Vagina (tissue), 2 donors: ENCODE results near the gene PSMB8. TPM values are rescaled to one million over a fixed set of nuclear protein-coding genes. Genes with fewer than 3 reads are reported as not detected.

Source experiments
- DNase-seq, 2 donors: peaks; one replicate each; pipeline ENCODE4 v3.0.0-alpha.2; 2017; ENCODE audit errors: extremely low spot score in 2 of 2
- H3K27ac ChIP-seq: fragments of 200-600 bp; sonication (generic); one replicate; pipeline ENCODE4 v1.5.1; 2019
- H3K27me3 ChIP-seq: fragments of 200-600 bp; sonication (generic); one replicate; pipeline ENCODE4 v1.5.1; 2019
- H3K36me3 ChIP-seq, 2 donors: fragments of 200-600 bp; sonication (generic); one replicate each; pipeline ENCODE4 v1.5.1; 2017 to 2019
- H3K4me1 ChIP-seq: fragments of 200-600 bp; sonication (generic); one replicate; pipeline ENCODE4 v1.5.1; 2019
- H3K4me3 ChIP-seq, 2 donors: fragments of 200-600 bp; sonication (generic); 1 replicate in 1 of 2; 2 replicates in 1 of 2; pipeline ENCODE4 v1.5.1; 2016 to 2019
- H3K9me3 ChIP-seq: fragments of 200-600 bp; sonication (generic); one replicate; pipeline ENCODE4 v1.5.1; 2019
- CTCF ChIP-seq, 3 experiments: fragments of 450-650 bp in 2 of 3; fragments of 200-600 bp in 1 of 3; sonication (generic) in 1 of 3; IDR thresholded peaks; one replicate each; pipeline ENCODE4 v1.5.1; 2017 to 2019; ENCODE audit warnings: antibody characterized with exemption in 3 of 3, mild to moderate bottlenecking in 2 of 3, moderate library complexity in 2 of 3
- POLR2A ChIP-seq, 2 donors: fragments of 450-650 bp; IDR thresholded peaks; one replicate each; pipeline ENCODE4 v1.6.1; 2017; ENCODE audit warnings: antibody characterized with exemption in 2 of 2, mild to moderate bottlenecking in 2 of 2, moderate library complexity in 2 of 2
- POLR2AphosphoS5 ChIP-seq, 2 donors: sonication (generic); formaldehyde crosslinking; IDR thresholded peaks; one replicate each; pipeline ENCODE4 v1.9.0; 2017; ENCODE audit warnings: antibody characterized with exemption in 2 of 2, mild to moderate bottlenecking in 2 of 2, low read depth in 1 of 2; ENCODE audit not compliant: insufficient read depth in 1 of 2
- intact Hi-C: fragments of 100-400 bp; cut with DNase I; formaldehyde crosslinking; loops from one replicate; pipeline ENCODE4 v1.15.1; 2023
- total RNA-seq: library from RNA; depleted of rRNA; stranded (reverse); fragments of >200 nt; gene quantifications from one replicate; pipeline ENCODE4 v1.2.3, GENCODE V29; 2016

PSMB8 gene
- total RNA-seq, 1 donor from 2014 or later = 31.9 TPM

GRCh38 chr6:32838114-32838958 lies 5.5 kb downstream of the PSMB8 start, which contains the start of gene TAP2:
TAP2 (minus strand) TSS chr6:32838739; CDS start chr6:32838233, 506 bp downstream.
- peaks cover 0 to 19% of the 10 kb centered on the region in 2 donors for H3K36me3 ChIP-seq
- H3K4me3 ChIP-seq = peak within 1 kb of the TSS; percentile 59 to 70
- TF ChIP-seq POLR2A (IDR thresholded peaks at IDR 0.05) (peak in 1 of 2 donors; percentile 44), CTCF (IDR thresholded peaks at IDR 0.05) (peak; percentile 86 to 98 (median 97)), POLR2AphosphoS5 (IDR thresholded peaks at IDR 0.05; ENCODE audit: insufficient read depth in 1 of 2, low read depth in 1 of 2) (peak; percentile 88 to 90)
- intact Hi-C loops = no loop called here
- H3K27ac ChIP-seq = peak within 1 kb of the TSS; percentile 92
- no peaks in the 10 kb centered on the region for H3K27me3 ChIP-seq
- H3K9me3 ChIP-seq = no peaks in the 10 kb centered on the region
- no peak for DNase-seq
- H3K4me1 ChIP-seq = peaks cover 34% of the 10 kb centered on the region

GRCh38 chr6:32837651-32838113 lies 6.2 kb downstream of the PSMB8 start:
- Histone ChIP-seq H3K9me3 (no peaks in the 10 kb centered on the region), H3K27ac (peak overlapping the region; percentile 92), H3K27me3 (no peaks in the 10 kb centered on the region), H3K4me1 (peaks cover 27% of the 10 kb centered on the region), H3K4me3 (peak overlapping the region; percentile 59 to 70), H3K36me3 (peaks cover 0 to 19% of the 10 kb centered on the region in 2 donors)
- TF ChIP-seq POLR2A (IDR thresholded peaks at IDR 0.05) (no peak), CTCF (IDR thresholded peaks at IDR 0.05) (no peak), POLR2AphosphoS5 (IDR thresholded peaks at IDR 0.05; ENCODE audit: insufficient read depth in 1 of 2, low read depth in 1 of 2) (no peak)
- no peak for DNase-seq
- intact Hi-C loops = no loop called here

- peaks cover 19% of the 10 kb centered on the region for H3K4me1 ChIP-seq
Observed at GRCh38 chr6:32836873-32837272, 7.0 kb downstream of the PSMB8 start.

GRCh38 chr6:32835167-32835893 lies 8.5 kb downstream of the PSMB8 start:
- Histone ChIP-seq H3K27me3 (no peaks in the 10 kb centered on the region), H3K9me3 (no peaks in the 10 kb centered on the region), H3K4me3 (no peak overlapping the region), H3K36me3 (peaks cover 0 to 31% of the 10 kb centered on the region in 2 donors), H3K4me1 (peaks cover 18% of the 10 kb centered on the region), H3K27ac (no peak overlapping the region)
- intact Hi-C loops = no loop called here
- no peak for TF ChIP-seq POLR2AphosphoS5 (IDR thresholded peaks at IDR 0.05; ENCODE audit: insufficient read depth in 1 of 2, low read depth in 1 of 2)
- no peak for TF ChIP-seq CTCF (IDR thresholded peaks at IDR 0.05)
- no peak for TF ChIP-seq POLR2A (IDR thresholded peaks at IDR 0.05)
- DNase-seq = no peak

More at GRCh38 chr6:32836873-32837272, 7.0 kb downstream of the PSMB8 start:
- no peak for DNase-seq
- no peaks in the 10 kb centered on the region for H3K9me3 ChIP-seq
- TF ChIP-seq POLR2AphosphoS5 (IDR thresholded peaks at IDR 0.05; ENCODE audit: insufficient read depth in 1 of 2, low read depth in 1 of 2) = no peak
- no peak for TF ChIP-seq POLR2A (IDR thresholded peaks at IDR 0.05)
- no peak for TF ChIP-seq CTCF (IDR thresholded peaks at IDR 0.05)
- intact Hi-C loops = no loop called here
- H3K36me3 ChIP-seq = peaks cover 0 to 23% of the 10 kb centered on the region in 2 donors
- no peak overlapping the region for H3K27ac ChIP-seq
- no peaks in the 10 kb centered on the region for H3K27me3 ChIP-seq
- no peak overlapping the region for H3K4me3 ChIP-seq
